Measurements from ENCODE around the gene PRELID1.
"Not testable (repeated sequence)": the region's sequence is repeated elsewhere in the genome, so short reads cannot be mapped to it uniquely, and the experiment has no call there.

Gene PRELID1, protein sequence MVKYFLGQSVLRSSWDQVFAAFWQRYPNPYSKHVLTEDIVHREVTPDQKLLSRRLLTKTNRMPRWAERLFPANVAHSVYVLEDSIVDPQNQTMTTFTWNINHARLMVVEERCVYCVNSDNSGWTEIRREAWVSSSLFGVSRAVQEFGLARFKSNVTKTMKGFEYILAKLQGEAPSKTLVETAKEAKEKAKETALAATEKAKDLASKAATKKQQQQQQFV

DNA sequence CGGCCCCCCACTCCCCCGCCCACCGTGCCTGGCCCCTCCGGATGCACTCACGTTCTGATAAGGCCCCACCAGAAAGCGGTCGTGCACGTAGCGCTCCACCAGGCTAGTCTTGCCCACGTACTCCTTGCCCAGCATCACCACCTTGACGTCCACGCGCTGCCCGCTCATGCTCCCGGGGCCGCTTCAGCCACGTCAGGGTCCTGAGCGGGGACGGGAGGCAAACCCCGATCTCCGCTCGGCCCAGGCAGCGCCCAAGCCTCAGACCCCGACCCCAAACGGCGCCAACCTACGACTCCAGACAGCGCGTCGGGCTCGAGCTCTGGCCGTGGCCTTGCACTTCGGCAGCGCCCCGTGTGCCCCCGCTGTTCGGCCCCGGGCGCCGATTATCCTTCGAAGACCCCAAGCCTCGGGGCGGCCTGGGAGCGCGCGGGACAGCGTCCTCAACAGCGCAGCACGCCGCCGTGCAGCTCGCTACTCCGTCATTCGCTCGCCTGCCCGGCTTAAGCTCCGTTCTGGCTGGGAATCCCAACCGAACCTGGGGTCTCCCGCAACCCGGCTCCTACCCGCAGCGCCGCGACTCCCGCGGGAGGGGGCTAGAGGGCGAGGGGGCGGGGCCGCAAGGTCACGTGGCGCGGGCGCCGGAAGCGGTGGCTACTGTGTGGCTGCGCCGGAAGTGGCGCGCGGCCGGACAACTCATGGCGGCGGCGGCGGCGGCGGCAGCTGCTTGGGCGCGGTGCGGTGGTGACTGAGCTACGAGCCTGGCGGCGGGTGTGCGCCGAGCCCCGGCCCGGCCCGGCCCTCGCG, at the start of gene PRELID1, which contains the start of gene RAB24:
Gene PRELID1, plus strand, starts transcription at position 679 of the 804 bp plus-strand sequence. CDS start 187 bp downstream, outside the sequence.
Gene RAB24, minus strand, starts transcription at position 599 of the 804 bp plus-strand sequence. Its CDS starts 431 bp downstream, at position 168.
- TF ChIP-seq JUND (IDR thresholded peaks at IDR 0.05; ENCODE audit: low read depth), result no peak
- in situ Hi-C loops (cut with HindIII; ENCODE audit: low pct_unique_long_range_greater_than_20kb, low sequenced_read_pairs), result no loop called here
- DNase-seq (ENCODE audit: low read depth in 1 of 2, low spot score in 1 of 2), result peak; percentile 73 to 86

DNA sequence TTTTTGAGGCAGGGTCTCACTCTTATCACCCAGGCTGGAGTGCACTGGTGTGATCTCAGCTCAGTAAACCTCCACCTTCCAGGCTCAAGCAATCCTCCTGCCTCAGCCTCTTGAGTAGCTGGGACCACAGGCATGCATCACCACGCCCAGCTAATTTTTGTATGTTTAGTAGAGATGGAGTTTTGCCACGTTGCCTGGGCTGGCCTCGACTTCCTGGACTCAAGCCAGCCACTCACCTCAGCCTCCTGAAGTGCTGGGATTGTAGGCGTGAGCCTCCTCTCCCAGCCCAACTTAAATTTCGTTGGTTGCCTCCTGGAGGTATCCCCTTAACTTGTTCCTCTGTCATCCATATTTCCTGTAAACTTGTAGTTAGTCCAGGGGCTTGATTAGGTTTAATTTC, 47.3 kb upstream of the PRELID1 start:
- peak in 1 of 2 experiments; percentile 14 for DNase-seq (ENCODE audit: low read depth in 1 of 2, low spot score in 1 of 2)
- TF ChIP-seq JUND (IDR thresholded peaks at IDR 0.05; ENCODE audit: low read depth), result no peak
- in situ Hi-C loops (cut with HindIII; ENCODE audit: low pct_unique_long_range_greater_than_20kb, low sequenced_read_pairs), result no loop called here

DNA sequence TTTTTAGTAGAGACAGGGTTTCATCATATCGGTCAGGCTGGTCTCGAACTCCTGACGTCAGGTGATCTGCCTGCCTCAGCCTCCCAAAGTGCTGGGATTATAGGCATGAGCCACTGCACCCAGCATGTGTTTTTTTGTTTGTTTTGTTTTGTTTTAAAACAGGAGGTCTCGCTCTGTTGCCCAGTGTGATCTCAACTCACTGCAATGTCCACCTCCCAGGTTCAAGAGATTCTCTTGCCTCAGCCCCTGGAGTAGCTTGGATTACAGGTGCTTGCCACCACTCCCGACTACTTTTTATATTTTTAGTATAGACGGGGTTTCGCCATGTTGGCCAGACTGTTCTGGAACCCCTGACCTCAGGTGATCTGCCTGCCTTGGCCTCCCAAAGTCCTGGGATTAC, 44.9 kb upstream of the PRELID1 start:
- DNase-seq (ENCODE audit: low read depth in 1 of 2, low spot score in 1 of 2); in situ Hi-C loops (cut with HindIII; ENCODE audit: low pct_unique_long_range_greater_than_20kb, low sequenced_read_pairs): not testable (repeated sequence)

DNA sequence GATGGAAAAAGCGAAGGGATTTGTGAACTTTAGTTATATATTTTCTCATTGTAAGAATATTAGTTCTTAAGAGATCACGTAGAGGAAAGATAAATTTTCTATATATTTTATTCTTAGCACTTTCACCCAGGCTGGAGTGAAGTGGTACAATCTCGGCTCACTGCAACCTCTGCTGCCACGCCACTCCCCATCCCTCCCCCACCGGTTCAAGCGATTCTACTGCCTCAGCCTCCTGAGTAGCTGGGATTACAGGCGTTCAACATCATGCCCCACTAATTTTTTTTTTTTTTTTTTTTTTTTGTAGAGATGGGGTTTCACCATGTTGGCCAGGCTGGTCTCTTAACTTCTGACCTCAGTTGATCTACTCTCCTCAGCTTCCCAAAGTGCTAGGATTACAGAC, 42.6 kb upstream of the PRELID1 start:
- TF ChIP-seq JUND (IDR thresholded peaks at IDR 0.05; ENCODE audit: low read depth), result no peak
- no peak for DNase-seq (ENCODE audit: low read depth in 1 of 2, low spot score in 1 of 2)
- in situ Hi-C loops (cut with HindIII; ENCODE audit: low pct_unique_long_range_greater_than_20kb, low sequenced_read_pairs), result no loop called here

DNA sequence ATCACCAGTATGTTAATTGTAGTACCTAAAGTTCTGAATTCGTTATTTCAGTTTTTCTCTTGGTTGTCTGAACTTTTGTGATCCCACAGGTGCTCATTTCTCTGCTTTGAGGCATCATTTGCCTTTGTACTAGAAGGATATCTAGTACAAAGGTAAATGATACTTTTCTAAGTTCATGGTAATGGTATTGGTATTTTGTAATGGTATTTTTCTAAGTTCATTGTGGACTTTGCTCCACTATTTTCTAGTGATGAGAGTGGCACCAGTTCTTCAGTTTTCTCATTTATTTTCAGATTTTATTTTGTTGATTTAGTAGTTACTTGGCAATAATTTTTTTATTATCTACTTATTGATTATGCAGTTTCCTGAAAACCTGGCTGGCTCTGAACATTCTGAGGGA, 42.1 kb upstream of the PRELID1 start:
- DNase-seq (ENCODE audit: low read depth in 1 of 2, low spot score in 1 of 2), result no peak
- in situ Hi-C loops (cut with HindIII; ENCODE audit: low pct_unique_long_range_greater_than_20kb, low sequenced_read_pairs), result no loop called here
- TF ChIP-seq JUND (IDR thresholded peaks at IDR 0.05; ENCODE audit: low read depth), result no peak

DNA sequence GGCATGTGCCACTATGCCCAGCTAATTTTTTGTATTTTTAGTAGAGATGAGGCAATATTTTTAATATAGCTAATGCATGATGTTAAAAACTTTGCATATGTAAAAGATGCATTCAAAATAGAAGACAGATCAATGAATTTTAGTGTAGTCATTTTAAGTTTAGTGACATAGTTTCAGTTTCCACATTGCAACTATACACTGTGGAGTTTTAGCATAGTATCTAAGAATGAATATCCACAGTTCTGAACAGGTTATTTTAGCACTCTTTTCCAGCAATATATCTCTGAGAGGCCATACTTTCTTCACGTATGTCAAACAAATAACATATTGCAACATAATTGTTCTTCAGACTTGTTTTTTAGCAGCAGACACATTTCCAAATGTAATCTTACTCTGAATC, 39.4 kb upstream of the PRELID1 start:
- in situ Hi-C loops (cut with HindIII; ENCODE audit: low pct_unique_long_range_greater_than_20kb, low sequenced_read_pairs), result no loop called here
- no peak for TF ChIP-seq JUND (IDR thresholded peaks at IDR 0.05; ENCODE audit: low read depth)
- DNase-seq (ENCODE audit: low read depth in 1 of 2, low spot score in 1 of 2), result no peak

DNA sequence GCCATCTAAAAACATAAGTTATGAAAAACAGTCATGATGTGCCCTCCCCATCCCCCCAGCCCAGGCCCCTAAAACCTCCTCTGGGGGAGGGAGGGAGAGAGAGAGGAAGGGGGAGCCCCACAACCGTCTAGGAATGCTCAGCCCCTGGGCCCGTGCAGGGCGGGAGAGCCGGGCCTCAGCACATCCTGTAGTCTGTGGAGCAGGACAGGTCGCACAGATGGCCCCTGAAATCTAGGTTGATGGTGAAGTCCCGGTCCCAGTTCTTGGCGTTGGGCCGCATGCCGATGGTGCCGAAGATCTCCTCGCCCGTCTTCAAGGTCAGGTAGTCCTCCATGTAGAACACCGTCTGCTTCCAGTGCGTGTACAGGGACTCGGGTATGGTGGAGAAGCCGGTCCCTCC, 38.2 kb upstream of the PRELID1 start:
- DNase-seq (ENCODE audit: low read depth in 1 of 2, low spot score in 1 of 2), result no peak
- in situ Hi-C loops (cut with HindIII; ENCODE audit: low pct_unique_long_range_greater_than_20kb, low sequenced_read_pairs), result no loop called here
- TF ChIP-seq JUND (IDR thresholded peaks at IDR 0.05; ENCODE audit: low read depth), result no peak

DNA sequence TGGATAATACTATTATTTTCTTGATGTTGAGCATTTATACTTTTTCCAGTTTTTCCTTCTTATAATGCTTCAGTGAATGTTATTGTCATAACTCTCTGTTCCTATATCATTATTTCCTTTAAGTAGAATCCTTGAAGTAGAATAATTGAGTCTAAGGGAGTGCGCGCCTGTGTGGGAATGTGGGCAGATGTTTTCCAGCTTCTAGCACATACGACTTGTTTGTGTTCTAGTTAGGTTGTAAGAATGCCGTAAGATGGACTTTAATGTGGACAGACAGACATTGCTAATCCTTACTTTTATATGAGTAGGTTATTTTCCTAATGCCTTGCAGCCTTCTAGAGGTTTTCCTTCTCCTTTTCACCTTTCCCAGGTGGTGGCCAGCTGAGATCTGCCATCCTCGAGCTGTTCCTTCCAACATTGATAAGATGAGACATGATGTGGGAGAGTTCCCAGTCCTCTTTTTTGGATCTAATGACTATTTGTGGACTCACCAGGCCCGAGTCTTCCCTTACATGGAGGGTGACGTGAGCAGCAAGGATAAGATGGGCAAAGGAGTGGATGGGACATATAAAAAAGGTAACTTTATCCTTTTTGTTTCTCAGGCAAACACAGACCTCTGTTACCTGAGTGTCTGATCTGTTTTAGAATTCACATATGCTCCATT, 34.2 kb upstream of the PRELID1 start:
- no peak for DNase-seq (ENCODE audit: low read depth in 1 of 2, low spot score in 1 of 2)
- in situ Hi-C loops (cut with HindIII; ENCODE audit: low pct_unique_long_range_greater_than_20kb, low sequenced_read_pairs), result no loop called here
- TF ChIP-seq JUND (IDR thresholded peaks at IDR 0.05; ENCODE audit: low read depth), result no peak

DNA sequence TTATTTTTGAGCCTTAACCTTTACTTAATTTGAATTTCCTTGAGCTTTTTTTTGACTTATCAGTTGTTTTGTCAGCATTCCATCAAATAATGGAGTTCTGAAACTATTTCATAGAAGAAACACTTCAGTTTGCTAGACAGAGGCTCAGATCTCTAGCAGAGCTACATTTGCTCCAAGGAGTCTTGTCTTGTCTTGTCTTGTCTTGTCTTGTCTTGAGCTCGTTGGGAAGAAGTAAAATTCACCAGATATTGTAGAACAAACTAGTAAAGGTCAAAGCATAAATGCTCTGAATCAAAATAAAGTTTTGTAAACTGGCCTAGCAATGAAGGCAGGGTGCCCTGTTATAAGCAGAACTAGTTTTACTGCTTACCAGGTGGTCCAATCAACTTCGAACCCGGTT, 33.6 kb upstream of the PRELID1 start:
- DNase-seq (ENCODE audit: low read depth in 1 of 2, low spot score in 1 of 2), result no peak
- TF ChIP-seq JUND (IDR thresholded peaks at IDR 0.05; ENCODE audit: low read depth), result no peak
- in situ Hi-C loops (cut with HindIII; ENCODE audit: low pct_unique_long_range_greater_than_20kb, low sequenced_read_pairs), result no loop called here

DNA sequence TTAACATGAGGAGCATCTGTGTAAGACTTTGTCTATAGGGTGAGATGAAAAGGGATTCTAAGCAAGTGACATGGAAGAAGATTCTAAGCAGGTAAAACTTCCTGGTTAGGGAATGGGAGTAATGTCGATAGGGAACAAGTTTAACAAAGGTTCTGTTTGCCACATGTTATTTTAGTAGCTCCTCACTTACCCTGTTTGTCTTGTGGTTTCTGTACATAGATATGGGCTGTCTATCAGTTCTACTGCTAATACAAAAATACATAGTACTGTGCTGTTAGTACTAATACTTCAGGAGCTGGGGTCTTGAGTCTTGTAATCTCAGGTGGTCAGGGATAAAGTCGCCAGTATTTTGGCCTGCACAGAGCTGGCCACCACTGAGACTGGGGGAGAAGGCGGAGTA, 32.9 kb upstream of the PRELID1 start:
- TF ChIP-seq JUND (IDR thresholded peaks at IDR 0.05; ENCODE audit: low read depth), result no peak
- in situ Hi-C loops (cut with HindIII; ENCODE audit: low pct_unique_long_range_greater_than_20kb, low sequenced_read_pairs), result no loop called here
- no peak for DNase-seq (ENCODE audit: low read depth in 1 of 2, low spot score in 1 of 2)

DNA sequence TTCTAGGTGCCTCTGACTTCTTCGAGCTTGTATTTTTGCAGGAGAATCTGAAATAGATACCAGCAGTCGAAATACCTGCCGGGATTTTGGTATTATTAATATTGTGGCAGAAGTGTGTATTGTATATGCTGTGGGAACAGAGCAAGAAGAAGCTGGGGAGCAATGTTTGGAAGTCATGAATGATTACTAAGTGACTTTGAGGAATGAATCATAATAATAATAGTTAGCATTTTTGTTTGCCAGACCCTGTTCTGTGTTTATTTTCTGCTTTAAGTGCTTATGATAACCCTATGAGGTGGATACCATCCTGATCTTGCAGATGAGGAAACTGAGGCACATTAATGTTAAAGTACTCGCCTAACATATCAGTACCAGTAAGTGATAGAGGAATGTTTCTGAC, 32.5 kb upstream of the PRELID1 start:
- in situ Hi-C loops (cut with HindIII; ENCODE audit: low pct_unique_long_range_greater_than_20kb, low sequenced_read_pairs), result no loop called here
- no peak for TF ChIP-seq JUND (IDR thresholded peaks at IDR 0.05; ENCODE audit: low read depth)
- no peak for DNase-seq (ENCODE audit: low read depth in 1 of 2, low spot score in 1 of 2)

DNA sequence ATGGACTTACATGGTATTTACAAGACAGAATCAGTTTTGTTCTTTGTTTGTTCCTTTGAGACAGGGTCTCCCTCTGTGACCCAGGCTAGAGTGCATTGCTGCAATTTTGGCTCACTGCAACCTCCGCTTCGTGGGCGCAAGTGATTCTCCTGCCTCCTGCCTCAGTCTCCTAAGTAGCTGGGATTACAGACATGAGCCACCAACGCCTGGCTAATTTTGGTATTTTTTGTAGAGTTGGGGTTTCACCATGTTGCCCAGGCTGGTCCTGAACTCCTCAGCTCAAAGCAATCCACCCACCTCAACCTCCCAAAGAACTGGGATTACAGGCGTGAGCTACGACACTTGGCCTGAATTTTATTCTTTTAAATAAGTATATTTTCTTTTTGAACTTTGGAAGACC, 27.7 kb upstream of the PRELID1 start:
- in situ Hi-C loops (cut with HindIII; ENCODE audit: low pct_unique_long_range_greater_than_20kb, low sequenced_read_pairs), result no loop called here
- TF ChIP-seq JUND (IDR thresholded peaks at IDR 0.05; ENCODE audit: low read depth), result no peak
- no peak for DNase-seq (ENCODE audit: low read depth in 1 of 2, low spot score in 1 of 2)

DNA sequence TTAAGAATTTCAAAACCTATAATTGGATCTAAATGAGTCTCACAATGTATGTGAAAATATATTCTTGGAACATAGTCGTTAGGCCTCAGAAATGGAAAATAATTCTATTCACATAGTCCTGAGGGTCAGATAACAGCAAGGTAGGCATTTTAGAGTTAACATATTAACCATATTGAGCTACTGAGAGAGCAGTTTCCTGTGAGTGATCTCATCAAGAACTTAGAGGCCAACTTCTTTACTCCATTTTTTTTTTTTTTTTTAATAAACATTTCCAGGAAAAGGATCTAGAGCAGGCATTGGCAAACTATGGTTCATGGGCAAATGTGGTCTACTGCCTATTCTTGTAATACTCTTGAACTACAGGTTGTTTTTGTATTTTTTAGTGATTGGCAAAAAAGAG, 26.7 kb upstream of the PRELID1 start:
- no peak for TF ChIP-seq JUND (IDR thresholded peaks at IDR 0.05; ENCODE audit: low read depth)
- DNase-seq (ENCODE audit: low read depth in 1 of 2, low spot score in 1 of 2), result no peak
- in situ Hi-C loops (cut with HindIII; ENCODE audit: low pct_unique_long_range_greater_than_20kb, low sequenced_read_pairs), result no loop called here

Data from T47D (cell line).